Posterior cingulate gyrus (tissue), 11 donors: ENCODE data around the gene ZNF593.
A peak's percentile ranks its signal among the peaks of the same experiment; 100 is the strongest.

Experiments
- DNase-seq, 10 donors: peaks; one replicate each; pipeline versions ENCODE4 v3.0.0 to v3.0.0-alpha.2; 2020 to 2021; ENCODE audit warnings: mixed read lengths in 3 of 10
- intact Hi-C: fragments of 100-400 bp; cut with DNase I; formaldehyde crosslinking; loops from one replicate; pipeline ENCODE4 v1.15.1; 2023

The ZNF593 gene

GRCh38 chr1:26145041-26145959 is 24.4 kb upstream of the ZNF593 start:
- intact Hi-C loops = loop anchor here (1.0 kb wide), 2 partner anchors 40 to 109 kb away; no protein-coding TSS in a partner anchor
- peak; percentile 52 to 96 (median 82) for DNase-seq

- intact Hi-C loops = loop anchor here (1.0 kb wide), 2 partner anchors 41 to 110 kb away; no protein-coding TSS in a partner anchor
- no peak for DNase-seq
Measured at GRCh38 chr1:26145960-26146294, 23.8 kb upstream of the ZNF593 start.

- intact Hi-C loops = no loop called here
- DNase-seq = no peak
Measured at GRCh38 chr1:26148887-26149286, 20.8 kb upstream of the ZNF593 start.

- intact Hi-C loops = no loop called here
- DNase-seq = no peak
Measured at GRCh38 chr1:26153966-26154532, 15.7 kb upstream of the ZNF593 start.

- intact Hi-C loops = no loop called here
- DNase-seq = no peak
Measured at GRCh38 chr1:26154750-26155149, 15.0 kb upstream of the ZNF593 start.

GRCh38 chr1:26155370-26156284 is 14.1 kb upstream of the ZNF593 start:
- no peak for DNase-seq
- intact Hi-C loops = no loop called here

GRCh38 chr1:26156285-26157038 is 13.2 kb upstream of the ZNF593 start:
- no peak for DNase-seq

GRCh38 chr1:26158271-26158907 is 11.3 kb upstream of the ZNF593 start:
- intact Hi-C loops = no loop called here
- peak in 3 of 10 donors; percentile 7 to 57 (median 29) for DNase-seq

More at GRCh38 chr1:26156285-26157038, 13.2 kb upstream of the ZNF593 start:
- intact Hi-C loops = no loop called here

- intact Hi-C loops = no loop called here
- peak in 2 of 10 donors; percentile 4 to 72 for DNase-seq
Measured at GRCh38 chr1:26158908-26159742, 10.6 kb upstream of the ZNF593 start, which contains the start of gene FAM110D. Gene FAM110D (plus strand): TSS chr1:26159079. CDS start chr1:26161292, 2,213 bp downstream.

- peak in 2 of 10 donors; percentile 5 to 24 for DNase-seq
- intact Hi-C loops = loop anchor here (5.0 kb wide), 1 partner anchor 122 kb away; no protein-coding TSS in a partner anchor
Measured at GRCh38 chr1:26159743-26160039, 10.0 kb upstream of the ZNF593 start.

GRCh38 chr1:26160527-26161414 is 8.9 kb upstream of the ZNF593 start:
- intact Hi-C loops = loop anchor here (5.0 kb wide), 1 partner anchor 123 kb away; no protein-coding TSS in a partner anchor
- peak in 2 of 10 donors; percentile 23 to 68 for DNase-seq

GRCh38 chr1:26161415-26162219 is 8.1 kb upstream of the ZNF593 start:
- intact Hi-C loops = loop anchor here (5.0 kb wide), 1 partner anchor 124 kb away; no protein-coding TSS in a partner anchor
- DNase-seq = peak; percentile 43 to 94 (median 58)

GRCh38 chr1:26162220-26162709 is 7.4 kb upstream of the ZNF593 start:
- no peak for DNase-seq
- intact Hi-C loops = loop anchor here (5.0 kb wide), 1 partner anchor 125 kb away; no protein-coding TSS in a partner anchor

GRCh38 chr1:26163684-26164035 is 6.0 kb upstream of the ZNF593 start:
- no peak for DNase-seq
- intact Hi-C loops = loop anchor here (5.0 kb wide), 1 partner anchor 126 kb away; no protein-coding TSS in a partner anchor

- intact Hi-C loops = loop anchor here (5.0 kb wide), 1 partner anchor 127 kb away; no protein-coding TSS in a partner anchor
- peak in 6 of 10 donors; percentile 25 to 90 (median 66) for DNase-seq
Measured at GRCh38 chr1:26164036-26164860, 5.5 kb upstream of the ZNF593 start.
